HG02840 (cell line): ENCODE measurements around the gene YJU2.
"Not testable (repeated sequence)": the region's sequence is repeated elsewhere in the genome, so short reads cannot be mapped to it uniquely, and the experiment has no call there.

Experiments used
- ATAC-seq: cut with Tn5 transposase; IDR thresholded peaks from one replicate; pipeline ENCODE4 v1.9.1; 2021; ENCODE audit warnings: mild to moderate bottlenecking, moderate library complexity, moderate number of reproducible peaks; ENCODE audit not compliant: unreplicated experiment, low FRiP score

The YJU2 gene

DNA sequence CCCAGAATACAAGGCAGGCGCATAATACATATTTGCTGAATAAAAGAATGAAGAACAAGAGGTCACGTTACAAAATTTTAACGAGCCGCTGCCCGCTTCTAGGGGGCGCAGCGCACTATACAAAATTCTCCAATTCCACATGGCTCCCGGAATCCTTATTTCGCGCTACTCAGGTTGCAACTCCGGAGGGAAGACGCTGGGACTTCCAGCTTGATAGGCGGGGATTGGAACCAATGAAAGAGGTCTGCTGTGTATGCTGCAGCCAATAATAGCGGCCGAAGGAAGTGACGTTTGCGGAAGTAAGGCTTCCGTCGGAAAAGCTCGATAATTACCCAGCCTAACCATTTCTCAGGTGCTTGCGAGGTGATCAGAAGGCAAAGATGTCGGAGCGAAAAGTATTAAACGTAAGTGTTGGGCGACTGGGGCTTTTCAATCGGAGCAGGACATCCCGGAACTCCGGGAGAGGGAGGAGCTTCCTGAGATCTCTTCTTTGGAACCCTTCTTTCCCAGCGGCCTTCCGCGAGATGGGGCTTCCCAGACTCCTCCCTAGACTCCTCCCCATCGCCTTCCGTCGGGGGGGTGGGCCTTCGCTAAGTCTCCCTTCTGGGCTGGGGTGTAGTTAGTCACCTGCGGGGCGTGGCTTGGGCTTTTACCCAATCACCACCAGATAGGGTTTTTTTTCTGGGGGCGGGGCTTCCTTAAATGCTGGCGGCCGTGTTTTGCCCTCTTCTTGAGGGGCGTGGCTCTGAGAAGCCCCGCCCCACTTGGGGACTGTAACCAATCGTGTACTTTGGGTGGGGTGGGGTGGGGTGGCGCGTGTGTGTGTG is at the start of gene YJU2:
Gene YJU2, plus strand, starts transcription at position 314 of the 827 bp plus-strand sequence. Its CDS starts 67 bp downstream, at position 381.
- peak; percentile 81 for ATAC-seq

DNA sequence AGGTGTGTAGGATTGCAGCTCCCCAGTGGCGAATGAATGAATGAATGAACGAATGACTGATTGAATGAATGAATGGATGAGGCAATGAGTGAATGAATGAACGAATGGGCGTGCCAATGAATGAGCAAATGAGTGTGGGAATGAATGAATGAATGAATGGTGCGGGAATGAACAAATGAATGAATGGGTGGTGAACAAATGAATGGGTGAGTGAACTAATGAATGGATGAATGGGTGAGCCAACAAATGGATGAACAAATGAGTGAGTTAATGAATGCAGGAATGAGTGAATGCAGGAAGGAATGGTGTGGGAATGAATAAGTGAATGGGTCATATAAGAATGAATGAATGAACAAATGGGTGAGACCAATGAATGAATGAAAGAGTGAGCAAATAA is 49.7 kb upstream of the YJU2 start:
- ATAC-seq = no peak

DNA sequence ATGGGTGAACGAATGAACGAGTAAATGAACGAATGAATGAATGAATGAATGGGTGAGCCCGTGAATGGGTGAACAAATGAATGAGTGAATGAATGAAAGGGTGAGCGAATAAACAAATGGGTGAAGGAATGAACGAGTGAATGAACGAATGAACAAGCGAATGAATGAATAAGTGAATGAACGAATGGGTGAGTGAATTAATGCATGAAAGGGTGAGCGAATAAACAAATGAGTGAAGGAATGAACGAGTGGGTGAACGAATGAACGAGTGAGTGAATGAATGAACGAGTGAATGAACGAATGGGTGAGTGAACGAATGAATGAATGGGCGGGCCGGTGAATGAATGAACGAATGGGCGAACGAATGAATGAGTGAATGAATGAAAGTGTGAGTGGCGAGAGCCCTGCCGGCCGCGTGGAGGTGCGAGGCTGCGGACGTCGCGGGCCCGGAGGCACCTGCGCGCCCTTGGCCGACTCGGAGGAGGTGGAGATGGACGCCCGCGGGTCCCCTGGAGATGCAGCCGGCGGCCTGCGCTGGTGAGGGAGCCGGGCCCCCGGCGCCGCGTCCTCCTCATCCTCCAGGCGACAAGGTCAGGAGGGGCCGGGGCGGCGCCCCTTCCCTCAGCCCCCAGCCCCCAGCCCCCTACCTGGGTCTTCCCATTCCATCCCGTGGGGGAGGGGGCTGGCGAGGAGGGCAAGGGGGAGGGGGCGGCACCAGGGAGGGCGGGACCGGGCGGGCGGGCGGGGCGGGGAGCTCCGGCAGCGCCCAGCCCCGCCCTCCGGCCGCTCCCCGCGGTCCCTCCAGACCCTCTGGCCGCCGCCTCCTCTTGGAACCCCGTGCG is 49.0 kb upstream of the YJU2 start:
- ATAC-seq = no peak

DNA sequence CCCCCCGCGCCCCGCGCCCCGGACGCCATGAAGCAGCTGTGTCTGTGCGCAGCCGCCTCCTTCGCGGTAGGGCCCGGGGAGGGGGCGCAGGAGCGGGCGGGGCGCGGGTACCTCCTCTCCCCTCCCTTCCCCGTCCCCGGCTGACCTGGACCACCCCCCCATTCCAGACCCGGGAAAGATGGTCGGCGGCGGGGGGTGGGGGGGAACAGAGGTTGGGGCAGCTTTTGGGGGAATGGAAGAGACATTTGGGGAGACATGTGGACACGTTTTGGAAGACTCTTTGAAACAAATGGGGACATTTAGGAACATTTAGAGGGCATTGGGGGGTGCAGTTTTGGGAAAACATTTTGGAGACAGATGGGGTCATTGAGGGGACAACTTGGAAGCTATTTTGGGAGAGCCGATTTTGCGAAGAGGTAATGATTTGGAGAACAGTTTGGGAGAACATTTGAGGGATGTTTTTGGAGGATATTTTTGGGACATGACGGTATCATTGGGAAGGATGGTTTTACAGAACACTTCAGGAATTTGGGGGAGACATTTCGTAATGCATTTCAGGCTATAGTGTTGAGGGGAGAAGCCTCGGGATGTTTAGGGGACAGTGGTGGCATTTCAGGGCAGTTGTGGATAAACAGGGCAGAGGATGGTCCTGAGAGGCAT is 48.3 kb upstream of the YJU2 start:
- ATAC-seq = no peak

GRCh38 chr19:4199699-4200293 is 47.1 kb upstream of the YJU2 start:
- ATAC-seq = no peak

DNA sequence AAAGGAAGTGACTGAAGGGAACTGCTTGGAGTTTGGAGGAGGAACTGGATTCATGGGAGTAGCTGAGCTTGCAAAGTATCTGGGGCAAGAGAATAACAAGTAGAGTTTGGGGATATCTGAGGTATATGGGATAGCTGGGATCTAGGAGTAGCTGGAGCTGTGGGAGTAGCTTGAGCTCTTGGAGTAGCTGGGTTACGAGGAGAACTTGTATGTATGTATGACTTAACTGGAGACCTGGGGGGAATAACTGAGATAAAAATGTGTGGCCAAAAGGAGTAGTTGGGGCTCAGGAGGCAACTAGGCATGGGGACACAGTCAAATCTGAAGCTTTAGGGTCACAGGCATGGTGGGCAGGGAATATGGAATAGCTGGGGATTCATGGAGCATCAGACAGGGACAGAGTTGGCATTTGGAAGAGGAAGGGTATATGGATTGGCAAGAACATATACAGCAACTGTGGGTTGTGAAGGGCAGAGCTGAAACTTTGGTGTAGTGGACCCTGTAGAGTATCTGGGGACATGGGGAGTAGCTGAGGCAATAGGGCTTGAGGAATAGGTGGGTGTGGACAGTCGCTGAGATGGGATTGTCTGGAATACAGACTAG is 45.8 kb upstream of the YJU2 start:
- no peak for ATAC-seq

DNA sequence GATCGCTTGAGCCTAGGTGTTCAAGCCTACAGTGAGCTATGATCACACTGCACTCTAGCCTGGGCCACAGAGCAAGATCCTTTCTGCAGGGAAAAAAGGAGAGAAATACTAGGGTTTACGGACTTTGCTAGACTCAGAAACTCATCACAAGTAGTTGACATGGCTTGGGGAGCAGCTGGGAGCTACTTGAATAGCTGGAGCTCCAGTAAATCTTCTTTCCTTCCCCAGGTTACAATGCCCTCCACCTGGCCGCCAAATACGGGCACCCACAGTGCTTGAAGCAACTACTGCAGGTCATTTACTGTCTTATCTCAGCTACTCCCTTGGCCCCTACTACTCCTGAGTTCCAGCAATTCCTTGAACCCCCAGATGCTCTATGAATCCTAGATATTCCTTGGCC is 45.1 kb upstream of the YJU2 start:
- ATAC-seq = no peak

DNA sequence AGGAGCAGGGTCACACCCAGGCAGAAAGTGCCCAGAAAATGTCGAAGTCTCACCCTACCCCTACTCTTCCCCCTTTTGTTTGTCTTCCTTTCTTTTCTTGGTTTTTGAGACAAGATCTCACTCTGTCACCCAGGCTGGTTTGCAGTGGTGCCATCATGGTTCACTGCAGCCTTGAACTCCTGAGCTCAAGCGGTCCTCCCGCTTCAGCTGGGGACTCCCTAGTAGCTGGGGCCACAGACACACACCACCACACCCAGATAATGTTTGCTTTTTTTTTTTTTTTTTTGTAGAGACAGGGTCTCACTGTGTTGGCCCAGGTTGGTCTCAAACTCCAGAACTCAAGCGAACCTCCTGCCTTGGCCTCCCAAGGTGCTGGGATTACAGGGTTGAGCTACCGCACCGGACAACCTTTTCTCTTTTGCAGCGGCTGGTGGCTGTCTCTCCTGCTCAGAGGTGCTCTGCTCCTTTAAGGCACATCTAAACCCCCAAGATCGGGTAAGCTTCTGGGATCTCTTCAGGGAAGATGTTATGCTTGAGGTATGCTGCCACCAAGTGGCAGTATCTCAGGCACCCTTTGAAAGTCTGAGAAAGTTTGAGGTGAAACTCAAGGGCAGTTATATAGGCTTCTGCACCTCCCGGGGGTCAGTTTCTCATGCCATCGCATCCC is 39.9 kb upstream of the YJU2 start:
- ATAC-seq = no peak

DNA sequence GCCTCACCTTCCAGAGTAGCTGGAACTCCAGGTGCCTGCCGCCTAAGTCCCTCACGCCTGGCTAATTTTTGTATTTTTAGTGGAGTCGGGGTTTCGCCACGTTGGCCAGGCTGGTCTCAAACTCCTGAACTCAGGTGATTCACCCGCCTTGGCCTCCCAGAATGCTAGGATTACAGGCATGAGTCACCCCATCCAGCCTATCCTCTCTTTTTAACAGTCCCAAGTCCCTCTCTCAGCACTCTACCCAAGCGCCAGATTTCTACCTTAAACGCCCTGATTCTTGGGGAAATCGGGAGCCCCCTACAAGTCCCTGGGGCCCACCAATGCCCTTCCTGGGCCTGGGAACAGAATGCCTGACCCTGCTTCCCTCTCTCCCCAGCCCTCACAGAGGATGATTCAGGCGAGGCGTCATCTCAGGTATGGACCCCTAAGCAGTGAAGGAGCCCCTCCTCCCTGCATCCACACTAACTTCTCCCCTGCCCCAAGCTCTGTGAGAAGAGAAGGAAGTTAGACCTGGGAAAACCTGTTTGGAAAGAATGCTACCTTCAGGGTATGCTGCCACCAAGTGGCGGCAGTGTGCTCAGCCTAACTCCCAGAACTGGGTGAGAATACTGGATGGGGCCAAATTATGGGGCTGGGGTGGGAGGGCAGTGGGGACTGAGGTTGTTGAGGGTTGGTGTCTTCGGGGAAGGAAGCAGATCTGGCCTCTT is 38.3 kb upstream of the YJU2 start:
- ATAC-seq = no peak

DNA sequence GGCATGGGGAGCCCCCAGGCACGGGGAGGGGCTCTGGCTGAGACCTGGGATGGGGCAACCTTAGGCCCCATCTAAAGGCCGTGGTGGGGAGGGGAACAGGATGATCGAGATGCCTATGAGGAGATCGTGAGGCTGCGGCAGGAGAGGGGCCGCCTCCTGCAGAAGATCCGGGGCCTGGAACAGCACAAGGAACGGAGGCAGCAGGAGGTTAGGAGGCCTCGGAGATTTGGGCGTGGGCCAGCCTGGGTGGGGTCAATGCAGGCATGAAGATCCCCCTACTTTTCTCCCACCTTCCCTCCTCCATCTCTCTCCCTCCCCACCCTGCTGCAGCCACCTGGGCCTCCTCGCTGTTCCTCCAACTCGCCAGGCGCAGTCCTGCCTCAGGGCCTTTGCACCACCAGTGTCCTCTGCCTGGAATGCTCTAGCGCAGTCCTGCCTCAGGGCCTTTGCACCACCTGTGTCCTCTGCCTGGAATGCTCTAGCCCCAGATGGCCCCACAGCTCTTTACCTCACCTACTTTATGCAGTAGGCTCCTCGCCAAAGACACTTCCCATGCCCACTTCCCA is 36.6 kb upstream of the YJU2 start:
- no peak for ATAC-seq

- ATAC-seq = no peak
Observed at GRCh38 chr19:4213116-4213515, 33.8 kb upstream of the YJU2 start.

DNA sequence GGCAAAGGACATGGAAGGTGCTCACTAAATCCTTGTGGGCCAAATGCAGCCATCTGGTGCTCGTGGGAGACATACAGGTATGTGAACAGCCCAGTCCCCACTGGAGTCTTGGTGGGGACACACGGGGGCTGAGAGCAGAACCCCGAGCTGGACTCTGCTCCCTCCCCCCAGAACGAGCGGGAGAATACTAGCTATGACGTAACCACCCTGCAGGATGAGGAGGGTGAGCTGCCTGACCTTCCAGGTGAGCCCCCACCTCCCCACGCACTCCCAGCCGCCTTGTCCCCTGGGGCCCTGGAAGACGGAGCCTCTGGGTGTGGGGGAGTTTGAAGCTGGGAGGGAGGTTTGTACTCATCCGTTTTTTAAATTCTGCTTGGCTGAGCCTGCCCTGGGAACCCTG is 31.1 kb upstream of the YJU2 start:
- no peak for ATAC-seq

DNA sequence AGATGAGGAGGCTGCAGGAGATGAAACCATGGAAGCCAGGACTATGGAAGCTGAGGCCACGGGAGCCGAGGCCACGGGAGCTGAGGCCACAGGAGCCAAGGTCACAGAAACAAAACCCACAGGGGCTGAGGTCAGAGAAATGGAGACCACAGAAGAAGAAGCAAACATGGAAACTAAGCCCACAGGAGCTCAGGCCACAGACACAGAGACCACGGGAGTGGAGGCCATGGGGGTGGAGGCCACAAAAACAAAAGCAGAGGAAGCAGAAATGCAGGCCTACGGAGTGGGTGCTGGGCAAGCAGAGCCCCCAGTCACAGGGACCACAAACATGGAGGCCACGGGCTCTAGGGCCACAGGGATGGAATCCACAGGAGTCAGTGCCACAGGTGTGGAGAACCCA is 30.0 kb upstream of the YJU2 start:
- no peak for ATAC-seq

GRCh38 chr19:4217429-4218264 is 29.2 kb upstream of the YJU2 start:
- no peak for ATAC-seq

GRCh38 chr19:4218523-4218922 is 28.4 kb upstream of the YJU2 start:
- not testable (repeated sequence) for ATAC-seq

DNA sequence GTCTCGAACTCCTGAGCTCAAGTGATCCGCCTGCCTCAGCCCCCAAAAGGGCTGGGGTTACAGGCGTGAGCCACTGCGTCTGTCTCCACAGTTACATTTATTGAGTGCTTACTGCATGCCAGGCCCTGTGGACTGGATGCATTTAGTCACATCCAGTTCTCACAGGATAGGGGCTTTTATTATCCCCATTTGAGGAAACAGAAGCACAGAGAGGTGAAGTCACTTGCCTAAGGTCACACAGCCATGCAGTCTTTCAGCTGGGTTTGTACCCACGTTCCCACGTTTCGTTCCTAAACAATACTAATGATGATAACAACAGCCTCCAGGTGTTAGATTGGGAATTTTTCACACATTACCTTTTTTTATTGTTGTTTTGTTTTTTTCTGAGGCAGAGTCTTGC is 26.7 kb upstream of the YJU2 start:
- ATAC-seq = no peak

DNA sequence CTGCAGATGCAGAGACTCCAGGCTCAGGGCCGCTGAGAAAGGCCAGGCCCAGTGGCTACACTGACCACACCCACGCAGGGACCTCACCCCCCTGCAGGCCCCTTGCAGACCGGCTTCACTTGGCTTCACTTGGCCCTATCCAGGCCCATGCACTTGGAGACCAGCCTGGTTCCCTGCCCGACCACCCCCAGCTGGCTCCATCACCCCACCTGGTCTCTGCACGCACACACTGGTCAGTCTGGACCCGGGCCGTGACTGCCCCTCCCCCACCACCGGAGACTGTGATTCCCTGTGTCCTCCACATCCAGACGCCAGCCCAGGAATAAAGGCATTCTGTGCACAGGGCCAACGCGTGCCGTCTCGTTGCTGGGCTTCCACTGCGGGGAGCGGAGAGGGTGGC is 22.4 kb upstream of the YJU2 start:
- no peak for ATAC-seq

DNA sequence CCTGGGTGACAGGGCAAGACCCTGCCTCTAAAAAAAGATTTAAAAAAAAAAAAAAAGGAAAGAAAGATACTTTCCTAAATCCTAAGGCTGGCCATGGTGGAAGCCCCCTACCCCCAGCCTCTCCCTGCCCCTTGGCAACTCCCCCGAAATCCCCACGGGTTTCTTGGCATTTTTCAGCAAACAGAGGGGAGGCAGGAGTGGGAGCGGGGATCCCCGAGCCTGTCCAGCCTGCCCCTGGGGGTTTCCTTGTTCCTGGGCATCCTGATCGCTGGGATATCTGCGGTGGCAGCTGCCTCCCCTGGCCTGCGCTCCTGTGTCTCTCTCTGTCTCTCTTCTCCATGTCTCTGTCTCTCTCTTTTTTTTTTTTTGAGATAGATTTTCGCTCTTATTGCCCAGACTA is 21.0 kb upstream of the YJU2 start:
- no peak for ATAC-seq
